Gastrocnemius medialis (tissue), 4 donors: Measurements from ENCODE around the gene VAMP8.

Experiments
- CTCF ChIP-seq, 5 experiments: fragments of 450-650 bp in 3 of 5; fragments of 200-600 bp in 2 of 5; sonication (generic) in 2 of 5; IDR thresholded peaks in 4 of 5; conservative IDR thresholded peaks in 1 of 5; 1 replicate in 4 of 5; 2 replicates in 1 of 5; pipeline ENCODE4 v1.5.1; 2016 to 2019; ENCODE audit warnings: antibody characterized with exemption in 5 of 5, mild to moderate bottlenecking in 3 of 5, moderate library complexity in 3 of 5
- POLR2A ChIP-seq, 2 donors: fragments of 450-650 bp; IDR thresholded peaks; one replicate each; pipeline ENCODE4 v1.6.1; 2017; ENCODE audit warnings: antibody characterized with exemption in 2 of 2, mild to moderate bottlenecking in 2 of 2, moderate library complexity in 2 of 2

GRCh38 chr2:85575739-85576138 lies 1.6 kb upstream of the VAMP8 start:
- no peak for TF ChIP-seq CTCF (IDR thresholded peaks at IDR 0.05 in 4 of 5, conservative IDR thresholded peaks at IDR 0.05 in 1 of 5)
- TF ChIP-seq POLR2A (IDR thresholded peaks at IDR 0.05) = no peak
